SU-DHL-6 (cell line): ENCODE measurements around the gene KLK5.

ENCODE experiments used
- EZH2phosphoT487 ChIP-seq: fragments of 200-600 bp; sonication (generic), shearing (Covaris generic); conservative IDR thresholded peaks from 2 replicates; pipeline ENCODE4 v1.6.1; 2018; ENCODE audit warnings: mild to moderate bottlenecking, antibody characterized with exemption, low read length, moderate library complexity, mixed read lengths
- TF ChIP-seq, protein P1 (sequence below): fragments of 200-600 bp; sonication (generic); IDR thresholded peaks from one replicate; pipeline ENCODE4 v1.5.1; 2017; ENCODE audit warnings: antibody characterized with exemption, mild to moderate bottlenecking, low read length, moderate library complexity; ENCODE audit not compliant: insufficient read depth, poor library complexity, severe bottlenecking

DNA sequence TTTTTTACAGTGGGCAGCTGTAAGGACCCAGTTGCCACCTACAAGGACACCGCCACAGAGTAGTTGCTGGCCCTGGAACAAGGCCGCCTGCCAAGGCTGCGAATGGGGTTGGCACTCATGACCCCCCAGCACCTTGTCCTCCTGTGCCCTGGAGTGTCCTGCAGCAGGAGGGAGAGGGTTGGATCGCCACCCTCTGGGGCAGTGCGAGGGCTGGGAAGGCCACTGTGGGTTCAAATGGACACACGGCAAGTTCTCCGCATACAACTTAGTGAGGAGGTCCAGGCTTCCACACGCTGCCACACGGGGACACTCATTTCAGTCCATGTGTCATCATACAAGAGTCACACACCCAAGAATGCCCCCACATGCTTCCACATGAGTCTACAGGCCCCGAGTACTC, 47.6 kb upstream of the KLK5 start:
- TF ChIP-seq, protein P1, sequence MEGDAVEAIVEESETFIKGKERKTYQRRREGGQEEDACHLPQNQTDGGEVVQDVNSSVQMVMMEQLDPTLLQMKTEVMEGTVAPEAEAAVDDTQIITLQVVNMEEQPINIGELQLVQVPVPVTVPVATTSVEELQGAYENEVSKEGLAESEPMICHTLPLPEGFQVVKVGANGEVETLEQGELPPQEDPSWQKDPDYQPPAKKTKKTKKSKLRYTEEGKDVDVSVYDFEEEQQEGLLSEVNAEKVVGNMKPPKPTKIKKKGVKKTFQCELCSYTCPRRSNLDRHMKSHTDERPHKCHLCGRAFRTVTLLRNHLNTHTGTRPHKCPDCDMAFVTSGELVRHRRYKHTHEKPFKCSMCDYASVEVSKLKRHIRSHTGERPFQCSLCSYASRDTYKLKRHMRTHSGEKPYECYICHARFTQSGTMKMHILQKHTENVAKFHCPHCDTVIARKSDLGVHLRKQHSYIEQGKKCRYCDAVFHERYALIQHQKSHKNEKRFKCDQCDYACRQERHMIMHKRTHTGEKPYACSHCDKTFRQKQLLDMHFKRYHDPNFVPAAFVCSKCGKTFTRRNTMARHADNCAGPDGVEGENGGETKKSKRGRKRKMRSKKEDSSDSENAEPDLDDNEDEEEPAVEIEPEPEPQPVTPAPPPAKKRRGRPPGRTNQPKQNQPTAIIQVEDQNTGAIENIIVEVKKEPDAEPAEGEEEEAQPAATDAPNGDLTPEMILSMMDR = no peak
- no peak for TF ChIP-seq EZH2phosphoT487
